ENCODE measurements around the gene DCP1A.

GRCh38 chr3:53267766-53268165, 79.6 kb downstream of the DCP1A start:
- TF ChIP-seq CTCF (IDR thresholded peaks at IDR 0.05; ENCODE audit: low read depth, low read length) (no peak), EZH2phosphoT487 (IDR thresholded peaks at IDR 0.05; ENCODE audit: low read depth) (no peak)
